ENCODE data around the gene AOC3. TPM values are rescaled to one million over a fixed set of nuclear protein-coding genes. Genes with fewer than 3 reads are reported as not detected.

The AOC3 gene
- total RNA-seq, 4 donors from 2014 or later = 49.0 to 74.1 (median 53.0) TPM

- Histone ChIP-seq H3K27me3 (no peaks in the 10 kb centered on the region), H3K27ac (peak overlapping the region in 1 of 4 donors; percentile 37), H3K9me3 (no peaks in the 10 kb centered on the region), H3K4me1 (peaks cover 0 to 16% (median 1%) of the 10 kb centered on the region in 4 donors), H3K36me3 (peaks cover 0 to 50% (median 0%) of the 10 kb centered on the region in 3 donors), H3K4me3 (no peak overlapping the region)
- peak in 1 of 2 donors; percentile 49 for TF ChIP-seq EP300 (IDR thresholded peaks at IDR 0.05)
- no peak for TF ChIP-seq POLR2A (IDR thresholded peaks at IDR 0.05)
- TF ChIP-seq CTCF (IDR thresholded peaks at IDR 0.05) = no peak
- WGBS, 2 donors = 34 to 56% methylated on average over 3 of the region's 3 CpGs
- peak; percentile 57 to 58 for DNase-seq (ENCODE audit: low spot score in 2 of 2)
Observed at GRCh38 chr17:42809250-42809649, 41.7 kb upstream of the AOC3 start.

- WGBS, 2 donors = 22 to 25% methylated on average over 8 of the region's 8 CpGs
- Histone ChIP-seq H3K27me3 (no peaks in the 10 kb centered on the region), H3K36me3 (peaks cover 0 to 92% (median 9%) of the 10 kb centered on the region in 3 donors), H3K4me3 (no peak overlapping the region), H3K9me3 (no peaks in the 10 kb centered on the region), H3K27ac (peak overlapping the region in 3 of 4 donors; percentile 60 to 80 (median 73)), H3K4me1 (peaks cover 0 to 31% (median 4%) of the 10 kb centered on the region in 4 donors)
- TF ChIP-seq EP300 (IDR thresholded peaks at IDR 0.05) (peak in 1 of 2 donors; percentile 50), CTCF (IDR thresholded peaks at IDR 0.05) (no peak), POLR2A (IDR thresholded peaks at IDR 0.05) (no peak)
- DNase-seq (ENCODE audit: low spot score in 2 of 2) = no peak
Observed at GRCh38 chr17:42814633-42815399, 36.2 kb upstream of the AOC3 start.

- no peak overlapping the region for H3K27ac ChIP-seq
- no peak overlapping the region for H3K4me3 ChIP-seq
- no peaks in the 10 kb centered on the region for H3K9me3 ChIP-seq
- peaks cover 0 to 41% (median 7%) of the 10 kb centered on the region in 4 donors for H3K4me1 ChIP-seq
- DNase-seq (ENCODE audit: low spot score in 2 of 2) = no peak
- no peaks in the 10 kb centered on the region for H3K27me3 ChIP-seq
- peaks cover 0 to 94% (median 13%) of the 10 kb centered on the region in 3 donors for H3K36me3 ChIP-seq
- 63 to 73% methylated on average over 1 of the region's 1 CpG for WGBS, 2 donors
- TF ChIP-seq POLR2A (IDR thresholded peaks at IDR 0.05) (no peak), CTCF (IDR thresholded peaks at IDR 0.05) (no peak)
Observed at GRCh38 chr17:42817866-42818265, 33.1 kb upstream of the AOC3 start.

- no peaks in the 10 kb centered on the region for H3K9me3 ChIP-seq
- H3K36me3 ChIP-seq = peaks cover 0 to 89% (median 13%) of the 10 kb centered on the region in 3 donors
- DNase-seq (ENCODE audit: low spot score in 2 of 2) = no peak
- TF ChIP-seq POLR2A (IDR thresholded peaks at IDR 0.05) (no peak), EP300 (IDR thresholded peaks at IDR 0.05) (no peak), CTCF (IDR thresholded peaks at IDR 0.05) (no peak)
- 79 to 80% methylated on average over 5 of the region's 5 CpGs for WGBS, 2 donors
- no peak overlapping the region for H3K27ac ChIP-seq
- H3K4me3 ChIP-seq = no peak overlapping the region
- H3K4me1 ChIP-seq = peaks cover 0 to 45% (median 12%) of the 10 kb centered on the region in 4 donors
- H3K27me3 ChIP-seq = no peaks in the 10 kb centered on the region
Observed at GRCh38 chr17:42818379-42818778, 32.6 kb upstream of the AOC3 start.

- no peak overlapping the region for H3K4me3 ChIP-seq
- H3K27me3 ChIP-seq = no peaks in the 10 kb centered on the region
- H3K9me3 ChIP-seq = no peaks in the 10 kb centered on the region
- no peak for DNase-seq (ENCODE audit: low spot score in 2 of 2)
- peaks cover 0 to 74% (median 13%) of the 10 kb centered on the region in 3 donors for H3K36me3 ChIP-seq
- H3K4me1 ChIP-seq = peaks cover 0 to 38% (median 16%) of the 10 kb centered on the region in 4 donors
- H3K27ac ChIP-seq = no peak overlapping the region
- TF ChIP-seq POLR2A (IDR thresholded peaks at IDR 0.05) (no peak), CTCF (IDR thresholded peaks at IDR 0.05) (peak; percentile 20 to 53 (median 34)), EP300 (IDR thresholded peaks at IDR 0.05) (no peak)
- WGBS, 2 donors = 33 to 34% methylated on average over 2 of the region's 2 CpGs
Observed at GRCh38 chr17:42819939-42820535, 31.0 kb upstream of the AOC3 start.
